Prostate gland (tissue), 2 donors: ENCODE data around the gene SEC14L2. TPM values are rescaled to one million over a fixed set of nuclear protein-coding genes. Genes with fewer than 3 reads are reported as not detected.
A peak's percentile ranks its signal among the peaks of the same experiment; 100 is the strongest.
"Not testable (repeated sequence)": the region's sequence is repeated elsewhere in the genome, so short reads cannot be mapped to it uniquely, and the experiment has no call there.

Experiments used
- DNase-seq: peaks from one replicate; pipeline ENCODE4 v3.0.0-alpha.2; 2019; ENCODE audit warnings: low spot score
- H3K27ac ChIP-seq, 2 donors: fragments of 200-600 bp; sonication (generic); 2 replicates each; pipeline ENCODE4 v1.5.1; 2017 to 2019
- H3K27me3 ChIP-seq: fragments of 200-600 bp; sonication (generic); replicated peaks from 2 replicates; pipeline ENCODE4 v1.5.1; 2019; ENCODE audit not compliant: insufficient read depth
- H3K36me3 ChIP-seq, 2 donors: fragments of 200-600 bp; sonication (generic); 1 replicate in 1 of 2; 2 replicates in 1 of 2; pipeline versions ENCODE4 v1.5.1 to v1.8.1; 2017 to 2019
- H3K4me1 ChIP-seq: fragments of 200-600 bp; sonication (generic); replicated peaks from 2 replicates; pipeline ENCODE4 v1.5.1; 2019
- H3K4me3 ChIP-seq, 2 donors: fragments of 200-600 bp; sonication (generic); 2 replicates each; pipeline ENCODE4 v1.5.1; 2017 to 2019
- H3K9me3 ChIP-seq: fragments of 200-600 bp; sonication (generic); 2 replicates; pipeline ENCODE4 v1.5.1; 2017
- POLR2A ChIP-seq: fragments of 450-650 bp; IDR thresholded peaks from one replicate; pipeline ENCODE4 v1.6.1; 2016; ENCODE audit warnings: antibody characterized with exemption, mild to moderate bottlenecking
- POLR2AphosphoS5 ChIP-seq: sonication (generic); formaldehyde crosslinking; IDR thresholded peaks from one replicate; pipeline ENCODE4 v1.6.1; 2017; ENCODE audit warnings: antibody characterized with exemption
- WGBS: methylation state at CpG from one replicate; pipeline ENCODE4 v1.1.5; 2018; 5-methylcytosine and 5-hydroxymethylcytosine counted together
- intact Hi-C: fragments of 100-400 bp; cut with DNase I; formaldehyde crosslinking; loops from one replicate; pipeline ENCODE4 v1.14.2; 2022
- total RNA-seq, 2 donors: library from RNA; depleted of rRNA; stranded (reverse); fragments of >200 nt; gene quantifications; one replicate each; pipeline ENCODE4 v1.1.0, GENCODE V29; 2016
- TF ChIP-seq, protein P1 (sequence below), 4 experiments: fragments of 200-600 bp in 2 of 4; fragments of 450-650 bp in 2 of 4; sonication (generic) in 2 of 4; IDR thresholded peaks; 1 replicate in 3 of 4; 2 replicates in 1 of 4; pipeline ENCODE4 v1.5.1; 2016 to 2019; ENCODE audit warnings: antibody characterized with exemption in 4 of 4, mild to moderate bottlenecking in 2 of 4, moderate library complexity in 2 of 4

The SEC14L2 gene
- total RNA-seq, 2 donors from 2014 or later: 16.8 to 31.1 TPM

GRCh38 chr22:30400159-30400558 is 3.3 kb downstream of the SEC14L2 start:
- peak; percentile 36 for DNase-seq
- TF ChIP-seq POLR2A: no peak
- TF ChIP-seq, protein P1, sequence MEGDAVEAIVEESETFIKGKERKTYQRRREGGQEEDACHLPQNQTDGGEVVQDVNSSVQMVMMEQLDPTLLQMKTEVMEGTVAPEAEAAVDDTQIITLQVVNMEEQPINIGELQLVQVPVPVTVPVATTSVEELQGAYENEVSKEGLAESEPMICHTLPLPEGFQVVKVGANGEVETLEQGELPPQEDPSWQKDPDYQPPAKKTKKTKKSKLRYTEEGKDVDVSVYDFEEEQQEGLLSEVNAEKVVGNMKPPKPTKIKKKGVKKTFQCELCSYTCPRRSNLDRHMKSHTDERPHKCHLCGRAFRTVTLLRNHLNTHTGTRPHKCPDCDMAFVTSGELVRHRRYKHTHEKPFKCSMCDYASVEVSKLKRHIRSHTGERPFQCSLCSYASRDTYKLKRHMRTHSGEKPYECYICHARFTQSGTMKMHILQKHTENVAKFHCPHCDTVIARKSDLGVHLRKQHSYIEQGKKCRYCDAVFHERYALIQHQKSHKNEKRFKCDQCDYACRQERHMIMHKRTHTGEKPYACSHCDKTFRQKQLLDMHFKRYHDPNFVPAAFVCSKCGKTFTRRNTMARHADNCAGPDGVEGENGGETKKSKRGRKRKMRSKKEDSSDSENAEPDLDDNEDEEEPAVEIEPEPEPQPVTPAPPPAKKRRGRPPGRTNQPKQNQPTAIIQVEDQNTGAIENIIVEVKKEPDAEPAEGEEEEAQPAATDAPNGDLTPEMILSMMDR (IDR thresholded peaks at IDR 0.05): no peak
- TF ChIP-seq POLR2AphosphoS5: peak; percentile 30
- H3K4me1 ChIP-seq: peaks cover 6% of the 10 kb centered on the region
- no peaks in the 10 kb centered on the region for H3K36me3 ChIP-seq
- H3K9me3 ChIP-seq: no peaks in the 10 kb centered on the region
- 33% methylated on average over 1 of the region's 1 CpG for whole genome bisulfite sequencing
- intact Hi-C loops: no loop called here
- no peak overlapping the region for H3K4me3 ChIP-seq
- no peaks in the 10 kb centered on the region for H3K27me3 ChIP-seq
- peak overlapping the region; percentile 16 to 95 for H3K27ac ChIP-seq

GRCh38 chr22:30401024-30401423 is 4.2 kb downstream of the SEC14L2 start:
- intact Hi-C loops: not testable (repeated sequence)
- WGBS: 96% methylated on average over 3 of the region's 3 CpGs

DNA sequence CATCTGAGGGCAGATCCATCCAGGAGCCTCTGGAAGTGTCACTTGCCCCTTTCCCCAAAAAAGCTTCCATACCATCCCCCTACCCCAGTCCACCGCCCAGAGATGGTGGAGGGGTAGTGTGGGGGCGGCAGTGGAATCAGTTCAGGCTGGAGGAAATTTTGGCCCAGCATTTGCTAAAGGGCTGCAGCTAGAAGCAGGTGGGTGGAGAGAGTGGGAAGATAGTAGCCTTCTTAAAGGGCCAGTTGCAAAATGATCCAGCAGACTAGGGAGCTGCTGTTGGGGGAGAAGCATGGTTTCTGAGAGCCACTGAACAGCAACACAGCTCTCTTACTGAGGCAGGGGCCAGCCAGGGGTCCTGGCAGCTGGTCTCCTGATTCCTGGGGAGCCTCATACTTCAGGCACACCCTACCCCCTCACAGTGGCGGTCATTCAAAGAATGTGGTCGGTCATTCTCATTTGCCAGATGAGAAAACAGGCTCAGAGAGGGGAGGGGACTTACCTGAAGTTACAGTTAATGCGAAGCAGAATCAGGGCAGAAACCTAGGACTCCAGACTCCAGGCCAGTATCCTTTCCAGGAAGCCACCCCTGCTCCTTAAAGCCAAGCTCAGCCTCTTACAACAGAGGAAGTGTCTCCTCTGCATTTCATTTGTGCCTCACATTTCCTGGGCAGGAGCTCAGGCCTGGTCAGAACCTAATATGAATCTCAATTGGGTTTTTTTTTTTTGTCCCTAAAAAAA is 5.4 kb downstream of the SEC14L2 start:
- Histone ChIP-seq H3K27ac (peak overlapping the region in 1 of 2 donors; percentile 61), H3K4me1 (peaks cover 6% of the 10 kb centered on the region), H3K27me3 (no peaks in the 10 kb centered on the region), H3K4me3 (no peak overlapping the region), H3K36me3 (no peaks in the 10 kb centered on the region), H3K9me3 (no peaks in the 10 kb centered on the region)
- intact Hi-C loops: no loop called here
- DNase-seq: no peak
- WGBS: 70% methylated on average over 5 of the region's 5 CpGs
- no peak for TF ChIP-seq POLR2A
- TF ChIP-seq, protein P1 (IDR thresholded peaks at IDR 0.05): no peak
- TF ChIP-seq POLR2AphosphoS5: no peak

More at GRCh38 chr22:30401024-30401423, 4.2 kb downstream of the SEC14L2 start:
- H3K36me3 ChIP-seq, H3K9me3 ChIP-seq, H3K27ac ChIP-seq, H3K4me3 ChIP-seq, DNase-seq, H3K27me3 ChIP-seq, H3K4me1 ChIP-seq: not testable (repeated sequence)

DNA sequence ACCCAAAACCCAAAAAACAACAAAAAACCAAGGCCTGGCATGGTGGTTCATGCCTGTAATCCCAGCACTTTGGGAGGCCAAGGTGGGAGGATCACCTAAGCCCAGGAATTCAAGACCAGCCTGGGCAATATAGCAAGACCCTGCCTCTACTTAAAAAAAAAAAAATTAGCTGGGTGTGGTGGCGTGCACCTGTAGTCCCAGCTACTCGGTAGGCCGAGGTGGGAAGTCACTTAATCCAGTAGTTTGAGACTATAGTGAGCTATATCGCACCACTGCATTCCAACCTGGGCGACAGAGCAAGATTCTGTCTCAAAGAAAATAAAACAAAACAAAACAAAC is 5.9 kb downstream of the SEC14L2 start:
- H3K27me3 ChIP-seq, DNase-seq, H3K36me3 ChIP-seq, H3K4me1 ChIP-seq, intact Hi-C loops, H3K4me3 ChIP-seq, H3K9me3 ChIP-seq: not testable (repeated sequence)
- H3K27ac ChIP-seq: peak overlapping the region in 1 of 2 donors; percentile 61
- 95% methylated on average over 5 of the region's 5 CpGs for WGBS

DNA sequence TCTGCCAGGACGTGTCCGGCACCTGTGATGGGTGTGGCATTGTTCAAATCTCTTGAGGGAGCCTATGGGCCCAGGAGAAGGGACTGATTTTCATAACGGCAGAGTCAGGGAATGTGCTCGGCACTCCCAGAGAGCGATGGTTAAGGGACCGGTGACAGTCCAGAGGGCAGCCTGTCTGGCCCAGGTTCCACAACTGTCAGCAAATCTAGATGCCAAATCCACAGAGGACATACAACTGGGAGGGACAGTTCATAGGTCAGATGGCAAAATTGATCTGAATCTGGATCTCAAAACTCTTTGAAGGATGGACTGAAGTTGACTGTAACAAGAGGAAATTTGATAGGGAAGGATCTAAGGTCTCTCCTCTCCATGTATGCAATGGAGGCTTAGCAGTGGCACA is 7.5 kb downstream of the SEC14L2 start:
- H3K36me3 ChIP-seq: peaks cover 0 to 2% of the 10 kb centered on the region in 2 donors
- no peaks in the 10 kb centered on the region for H3K9me3 ChIP-seq
- DNase-seq: no peak
- intact Hi-C loops: no loop called here
- 72% methylated on average over 6 of the region's 6 CpGs for WGBS
- H3K4me3 ChIP-seq: no peak overlapping the region
- TF ChIP-seq POLR2AphosphoS5: no peak
- TF ChIP-seq, protein P1 (IDR thresholded peaks at IDR 0.05): no peak
- no peak for TF ChIP-seq POLR2A
- no peak overlapping the region for H3K27ac ChIP-seq
- H3K4me1 ChIP-seq: no peaks in the 10 kb centered on the region
- H3K27me3 ChIP-seq: no peaks in the 10 kb centered on the region

DNA sequence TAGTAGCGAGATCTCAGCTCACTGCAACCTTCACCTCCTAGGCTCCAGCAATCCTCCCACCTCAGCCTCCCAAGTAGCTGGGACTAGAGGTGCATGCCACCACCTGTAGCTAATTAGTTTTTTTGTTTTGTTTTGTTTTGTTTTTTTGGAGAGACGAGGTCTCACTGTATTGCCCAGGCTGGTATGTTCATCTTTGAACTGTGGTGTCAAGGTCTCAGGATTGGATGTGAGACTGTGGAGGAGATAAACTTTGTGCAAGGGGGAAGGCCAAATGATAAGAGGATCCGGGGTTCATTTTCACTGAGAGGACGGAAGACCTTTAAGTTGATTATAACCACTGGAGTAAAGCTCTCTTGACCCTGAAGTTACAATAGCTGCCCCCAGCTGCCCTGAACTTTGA is 8.9 kb downstream of the SEC14L2 start:
- Histone ChIP-seq H3K4me3 (no peak overlapping the region), H3K9me3 (no peaks in the 10 kb centered on the region), H3K27ac (no peak overlapping the region), H3K36me3 (peaks cover 0 to 6% of the 10 kb centered on the region in 2 donors), H3K4me1 (no peaks in the 10 kb centered on the region), H3K27me3 (no peaks in the 10 kb centered on the region)
- no peak for DNase-seq
- WGBS: 62% methylated on average over 4 of the region's 4 CpGs
- no peak for TF ChIP-seq POLR2AphosphoS5
- TF ChIP-seq POLR2A: no peak
- TF ChIP-seq, protein P1 (IDR thresholded peaks at IDR 0.05): no peak
- intact Hi-C loops: no loop called here
